AG04450 (cell line): Measurements from ENCODE around the gene EIF3B. TPM values are rescaled to one million over a fixed set of nuclear protein-coding genes. Genes with fewer than 3 reads are reported as not detected.
"Not testable (repeated sequence)": the region's sequence is repeated elsewhere in the genome, so short reads cannot be mapped to it uniquely, and the experiment has no call there.

Experiments used
- CTCF ChIA-PET: fragments of 300-600, 350-600 bp; formaldehyde crosslinking; extraction: SDS; loops from one replicate; lab custom pipeline; 2022; ENCODE audit warnings: antibody characterized with exemption, inconsistent platforms; lab: Charles Lee
- POLR2A ChIA-PET: fragments of 350-600 bp; formaldehyde crosslinking; extraction: SDS; loops from one replicate; lab custom pipeline; 2021; ENCODE audit warnings: antibody characterized with exemption, inconsistent platforms; lab: Yijun Ruan, JAX
- DNase-seq: peaks from one replicate; pipeline ENCODE4 v3.0.0-alpha.2; 2011; ENCODE audit warnings: low read depth, low spot score
- H3K27ac ChIP-seq: one replicate; pipeline ENCODE4 v1.5.1; 2012; ENCODE audit warnings: low read depth, low read length, control low read depth
- H3K27me3 ChIP-seq: one replicate; pipeline ENCODE4 v1.6.0; 2012; ENCODE audit warnings: low read length; ENCODE audit not compliant: control insufficient read depth, insufficient read depth
- H3K4me3 ChIP-seq: 2 replicates; pipeline ENCODE4 v1.5.1; 2011; ENCODE audit warnings: mild to moderate bottlenecking, low read depth, low read length, control low read depth
- H3K9me3 ChIP-seq: 2 replicates; pipeline ENCODE4 v1.5.1; 2012; ENCODE audit warnings: low read length; ENCODE audit not compliant: control insufficient read depth, insufficient read depth
- polyA minus RNA-seq: library from RNA; depleted of rRNA, polyadenylated mRNA; stranded (reverse); fragments of >200 nt; gene quantifications from 2 replicates; pipeline ENCODE4 v1.2.3, GENCODE V29; 2011; rRNA and poly(A)+ RNA removed
- polyA plus RNA-seq: library from polyadenylated mRNA; depleted of rRNA; stranded (reverse); fragments of >200 nt; gene quantifications from 2 replicates; pipeline ENCODE4 v1.2.3, GENCODE V29; 2011; rRNA removed
- TF ChIP-seq, protein P1 (sequence below): IDR thresholded peaks from 2 replicates; pipeline ENCODE4 v1.5.1; 2011; ENCODE audit warnings: low read depth, low read length, control low read depth, inconsistent platforms

Gene EIF3B
- polyA plus RNA-seq: 101 and 110 TPM in 2 replicates
- 94.4 and 101 TPM in 2 replicates for polyA minus RNA-seq

DNA sequence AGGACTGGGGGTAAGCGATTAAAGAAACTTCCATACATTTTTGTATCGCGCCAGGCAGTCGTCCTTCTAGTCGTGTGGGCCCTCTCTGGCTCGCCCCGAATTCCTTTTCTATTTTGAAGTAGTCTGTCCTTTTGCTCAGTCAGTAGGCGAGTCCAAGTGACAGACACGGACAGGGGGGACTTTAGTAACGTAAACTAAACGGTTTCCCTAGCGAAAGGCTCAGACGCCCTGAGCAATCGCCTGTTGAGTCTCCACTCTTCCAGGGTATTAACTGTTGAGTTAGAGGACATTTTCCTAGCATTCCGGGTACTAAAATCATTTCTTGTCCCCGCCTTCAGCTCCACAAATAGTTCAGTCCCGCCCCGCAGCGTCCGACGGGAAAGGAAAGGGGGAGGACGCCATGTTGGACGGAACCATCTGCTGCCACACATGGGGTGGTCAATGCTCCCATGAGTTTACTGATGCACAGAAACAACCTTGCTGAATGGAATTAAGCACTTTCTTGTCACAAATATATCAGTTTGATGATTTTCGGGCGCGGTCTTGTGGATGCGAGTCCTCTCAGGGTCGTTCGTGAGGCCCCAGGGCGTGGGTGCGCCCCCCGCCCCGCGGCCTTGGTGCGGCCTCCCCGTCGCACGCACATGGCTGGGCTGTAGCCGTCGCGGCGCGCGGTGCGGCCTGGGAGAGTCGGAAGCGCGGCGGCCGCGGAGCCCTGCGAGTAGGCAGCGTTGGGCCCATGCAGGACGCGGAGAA is at the start of gene EIF3B:
TSS of gene EIF3B (plus strand) at position 642 of the 753 bp plus-strand sequence. CDS start at position 737, 95 bp downstream.
- Histone ChIP-seq H3K27me3 (no peaks in the 10 kb centered on the region), H3K4me3 (peak within 1 kb of the TSS; percentile 89), H3K27ac (peak within 1 kb of the TSS; percentile 99), H3K9me3 (no peaks in the 10 kb centered on the region)
- peak; percentile 91 for DNase-seq
- ChIA-PET CTCF (no interaction called here), POLR2A (interaction anchor here (0.6 to 1.4 kb wide), 5 partner anchors 11 to 769 kb away, joined by 3 to 5 read pairs (median 4); no protein-coding TSS in a partner anchor)
- TF ChIP-seq, protein P1, sequence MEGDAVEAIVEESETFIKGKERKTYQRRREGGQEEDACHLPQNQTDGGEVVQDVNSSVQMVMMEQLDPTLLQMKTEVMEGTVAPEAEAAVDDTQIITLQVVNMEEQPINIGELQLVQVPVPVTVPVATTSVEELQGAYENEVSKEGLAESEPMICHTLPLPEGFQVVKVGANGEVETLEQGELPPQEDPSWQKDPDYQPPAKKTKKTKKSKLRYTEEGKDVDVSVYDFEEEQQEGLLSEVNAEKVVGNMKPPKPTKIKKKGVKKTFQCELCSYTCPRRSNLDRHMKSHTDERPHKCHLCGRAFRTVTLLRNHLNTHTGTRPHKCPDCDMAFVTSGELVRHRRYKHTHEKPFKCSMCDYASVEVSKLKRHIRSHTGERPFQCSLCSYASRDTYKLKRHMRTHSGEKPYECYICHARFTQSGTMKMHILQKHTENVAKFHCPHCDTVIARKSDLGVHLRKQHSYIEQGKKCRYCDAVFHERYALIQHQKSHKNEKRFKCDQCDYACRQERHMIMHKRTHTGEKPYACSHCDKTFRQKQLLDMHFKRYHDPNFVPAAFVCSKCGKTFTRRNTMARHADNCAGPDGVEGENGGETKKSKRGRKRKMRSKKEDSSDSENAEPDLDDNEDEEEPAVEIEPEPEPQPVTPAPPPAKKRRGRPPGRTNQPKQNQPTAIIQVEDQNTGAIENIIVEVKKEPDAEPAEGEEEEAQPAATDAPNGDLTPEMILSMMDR: no peak

DNA sequence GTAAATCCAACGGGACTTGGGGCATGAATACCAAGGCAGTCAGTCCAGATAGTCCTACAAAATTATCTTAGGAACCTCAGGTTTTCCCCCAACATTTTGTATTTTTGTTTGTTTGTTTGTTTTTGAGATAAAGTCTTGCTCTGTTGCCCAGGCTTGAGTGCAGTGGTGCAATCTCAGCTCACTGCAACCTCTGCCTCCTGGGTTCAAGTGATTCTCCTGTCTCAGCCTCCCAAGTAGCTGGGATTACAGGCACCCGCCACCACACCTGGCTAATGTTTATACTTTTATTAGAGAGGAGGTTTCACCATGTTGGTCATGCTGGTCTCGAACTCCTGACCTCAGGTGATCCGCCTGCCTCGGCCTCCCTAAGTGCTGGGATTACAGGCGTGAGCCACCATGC is 49.4 kb upstream of the EIF3B start:
- CTCF ChIA-PET, DNase-seq, H3K9me3 ChIP-seq, POLR2A ChIA-PET, H3K4me3 ChIP-seq, H3K27ac ChIP-seq, H3K27me3 ChIP-seq: not testable (repeated sequence)

DNA sequence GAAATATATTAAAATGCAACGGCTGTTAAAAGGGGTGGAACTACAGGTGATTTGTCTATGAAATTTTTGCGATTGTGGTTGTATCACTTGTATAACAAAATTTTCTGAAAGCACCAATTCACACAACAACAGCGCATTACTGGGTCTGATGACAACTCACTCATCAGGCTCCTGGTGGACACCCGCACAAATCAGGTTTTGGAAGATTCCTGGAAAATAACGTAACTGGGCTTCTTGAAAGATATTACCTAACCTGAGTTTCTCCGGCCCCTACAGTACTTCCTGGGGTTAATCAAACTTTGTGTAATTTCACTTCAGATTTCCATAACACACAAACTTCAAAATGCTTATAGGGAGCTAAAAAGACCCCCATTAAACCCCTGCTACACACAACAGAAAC is 47.9 kb upstream of the EIF3B start:
- CTCF ChIA-PET: no interaction called here
- Histone ChIP-seq H3K27me3 (no peaks in the 10 kb centered on the region), H3K9me3 (no peaks in the 10 kb centered on the region), H3K27ac (no peak overlapping the region), H3K4me3 (no peak overlapping the region)
- DNase-seq: no peak
- POLR2A ChIA-PET: no interaction called here
- TF ChIP-seq, protein P1: no peak

DNA sequence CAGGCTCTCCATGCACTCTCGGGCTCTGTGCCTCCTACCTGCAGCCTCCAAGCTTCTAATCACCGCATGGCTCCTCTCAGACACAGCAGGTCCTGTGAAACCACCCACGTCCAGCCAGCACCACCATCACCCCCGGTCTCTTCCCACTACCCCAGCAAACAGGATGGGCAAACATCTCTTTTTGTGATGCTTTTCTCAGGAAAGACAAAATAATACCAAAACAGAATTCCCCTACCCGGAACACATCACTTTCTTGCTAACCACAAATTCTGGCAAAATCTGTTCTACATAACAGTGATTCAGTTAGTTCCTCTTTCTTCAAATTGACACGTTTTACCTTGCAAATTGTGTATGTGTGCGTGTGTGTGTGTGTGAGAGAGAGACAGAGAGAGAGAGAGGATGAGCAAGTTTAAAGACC is 46.9 kb upstream of the EIF3B start:
- no peak for DNase-seq
- Histone ChIP-seq H3K27me3 (no peaks in the 10 kb centered on the region), H3K4me3 (no peak overlapping the region), H3K27ac (no peak overlapping the region), H3K9me3 (no peaks in the 10 kb centered on the region)
- CTCF ChIA-PET: no interaction called here
- TF ChIP-seq, protein P1: no peak
- POLR2A ChIA-PET: no interaction called here

DNA sequence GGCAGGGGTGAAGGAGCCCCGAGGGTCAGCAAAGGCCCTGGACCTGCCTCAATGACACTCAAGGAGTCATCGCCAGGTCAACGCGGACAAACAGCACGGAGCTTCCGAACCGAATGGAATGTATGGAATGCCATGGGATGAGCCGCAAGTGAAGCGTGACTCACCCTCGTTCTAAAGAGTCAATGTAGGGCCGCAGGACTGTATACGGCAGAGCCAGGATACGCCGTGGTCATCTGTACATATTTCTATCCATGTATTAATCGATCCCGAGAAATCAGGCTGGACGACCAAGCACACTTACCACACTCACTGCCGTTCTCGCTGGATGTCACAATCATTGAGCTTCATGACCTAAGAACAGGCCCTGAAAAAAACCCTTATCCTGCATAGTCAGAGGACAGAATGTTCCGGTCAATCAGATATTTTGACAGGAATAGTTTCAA is 44.7 kb upstream of the EIF3B start:
- peak; percentile 50 for DNase-seq
- H3K9me3 ChIP-seq: no peaks in the 10 kb centered on the region; the same call in 1 of the 2 replicates
- TF ChIP-seq, protein P1: no peak
- no peaks in the 10 kb centered on the region for H3K27me3 ChIP-seq
- ChIA-PET CTCF (interaction anchor here (0.6 kb wide), 1 partner anchor 38 kb away, joined by 3 read pairs; no protein-coding TSS in a partner anchor), POLR2A (no interaction called here)
- peak overlapping the region; percentile 65 for H3K27ac ChIP-seq
- no peak overlapping the region for H3K4me3 ChIP-seq
